DND-41 (cell line): ENCODE data around the gene OSBPL9.

Experiments
- ATAC-seq: fragments of 200-7000 bp; cut with Tn5 transposase; 3 replicates; pipeline ENCODE4 v1.9.1; 2021; ENCODE audit warnings: low read depth; ENCODE audit not compliant: insufficient read depth
- DNase-seq: peaks from one replicate; pipeline ENCODE4 v3.0.0-alpha.2; 2020
- H2AFZ ChIP-seq: 2 replicates; pipeline ENCODE4 v1.6.0; 2012; ENCODE audit warnings: low read depth, low read length
- H3K27ac ChIP-seq: 2 replicates; pipeline ENCODE4 v1.5.1; 2012; ENCODE audit warnings: low read length, inconsistent platforms
- H3K27me3 ChIP-seq: fragments of 200-600 bp; sonication (generic); 2 replicates; pipeline ENCODE4 v1.6.0; 2012; ENCODE audit warnings: low read length, mild to moderate bottlenecking, inconsistent platforms; ENCODE audit not compliant: insufficient read depth, poor library complexity
- H3K36me3 ChIP-seq: 2 replicates; pipeline ENCODE4 v1.5.1; 2012; ENCODE audit warnings: low read length, inconsistent platforms; ENCODE audit not compliant: insufficient read depth
- H3K4me1 ChIP-seq: 2 replicates; pipeline ENCODE4 v1.5.1; 2012; ENCODE audit warnings: mild to moderate bottlenecking, low read length; ENCODE audit not compliant: insufficient read depth
- H3K4me2 ChIP-seq: 2 replicates; pipeline ENCODE4 v1.6.0; 2012; ENCODE audit warnings: mild to moderate bottlenecking, moderate library complexity, low read length, inconsistent platforms; ENCODE audit not compliant: insufficient read depth
- H3K4me3 ChIP-seq, 2 experiments: fragments of 200-600 bp in 1 of 2; shearing (Covaris generic) in 1 of 2; 2 replicates each; pipeline ENCODE4 v1.5.1; 2012 to 2016; ENCODE audit warnings: inconsistent platforms in 2 of 2, low read length in 2 of 2, mild to moderate bottlenecking in 2 of 2, low read depth in 1 of 2, moderate library complexity in 1 of 2
- H3K79me2 ChIP-seq: 2 replicates; pipeline ENCODE4 v1.6.0; 2012; ENCODE audit warnings: low read length, inconsistent platforms; ENCODE audit not compliant: insufficient read depth
- H3K9ac ChIP-seq: 2 replicates; pipeline ENCODE4 v1.6.0; 2012; ENCODE audit warnings: low read depth, mild to moderate bottlenecking, inconsistent platforms, low read length, moderate library complexity
- H3K9me3 ChIP-seq: 2 replicates; pipeline ENCODE4 v1.5.1; 2012; ENCODE audit warnings: low read length, moderate library complexity, mild to moderate bottlenecking, inconsistent platforms; ENCODE audit not compliant: insufficient read depth, severe bottlenecking
- H4K20me1 ChIP-seq: 2 replicates; pipeline ENCODE4 v1.6.0; 2012; ENCODE audit warnings: low read length; ENCODE audit not compliant: insufficient read depth
- CTCF ChIP-seq: IDR thresholded peaks from 2 replicates; pipeline ENCODE4 v1.5.1; 2012; ENCODE audit warnings: borderline replicate concordance, low read length, moderate library complexity, mild to moderate bottlenecking; ENCODE audit not compliant: poor library complexity, severe bottlenecking; ENCODE audit errors: extremely low read depth
- EZH2 ChIP-seq: IDR thresholded peaks from 3 replicates; pipeline ENCODE4 v1.6.1; 2012; ENCODE audit warnings: borderline replicate concordance, low read depth, mild to moderate bottlenecking, moderate library complexity, low read length, inconsistent platforms; ENCODE audit not compliant: severe bottlenecking

OSBPL9 gene

GRCh38 chr1:51592711-51593110 lies 24.2 kb upstream of the OSBPL9 start:
- H3K4me1 ChIP-seq, result no peaks in the 10 kb centered on the region
- no peak for TF ChIP-seq EZH2
- no peak for TF ChIP-seq CTCF
- ATAC-seq (no peak), DNase-seq (no peak)
- H3K9ac ChIP-seq, result no peak overlapping the region
- no peaks in the 10 kb centered on the region for H3K79me2 ChIP-seq
- H3K9me3 ChIP-seq, result no peaks in the 10 kb centered on the region
- H3K4me3 ChIP-seq, result no peak overlapping the region
- H3K4me2 ChIP-seq, result no peak overlapping the region
- H4K20me1 ChIP-seq, result no peaks in the 10 kb centered on the region
- H3K36me3 ChIP-seq, result no peaks in the 10 kb centered on the region
- H3K27ac ChIP-seq, result no peak overlapping the region
- no peak overlapping the region for H2AFZ ChIP-seq
- H3K27me3 ChIP-seq, result no peaks in the 10 kb centered on the region

DNA sequence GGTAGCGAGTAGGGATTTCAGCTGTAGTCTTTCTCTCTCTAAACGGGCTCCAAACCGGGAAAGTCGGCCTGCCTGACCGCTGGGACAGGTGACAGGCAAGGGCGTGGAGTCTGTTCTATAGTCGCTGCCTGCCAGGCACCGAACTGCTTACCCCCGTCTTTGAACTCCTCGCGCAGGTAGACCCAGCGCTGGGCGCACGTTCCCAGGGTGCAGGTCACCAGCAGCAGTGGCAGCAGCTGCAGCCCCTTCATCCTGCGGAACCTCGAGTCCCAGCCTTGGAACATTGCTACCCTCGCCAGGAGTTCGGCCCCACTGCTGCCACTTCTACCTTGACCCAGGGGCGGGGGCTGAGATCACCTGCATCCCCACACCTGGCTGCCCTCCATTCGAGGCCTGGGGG lies 22.2 kb upstream of the OSBPL9 start:
- no peak overlapping the region for H3K27ac ChIP-seq
- H3K27me3 ChIP-seq, result no peaks in the 10 kb centered on the region
- H3K9me3 ChIP-seq, result no peaks in the 10 kb centered on the region
- H3K79me2 ChIP-seq, result no peaks in the 10 kb centered on the region
- no peaks in the 10 kb centered on the region for H3K36me3 ChIP-seq
- no peaks in the 10 kb centered on the region for H3K4me1 ChIP-seq
- no peak overlapping the region for H3K4me3 ChIP-seq
- H4K20me1 ChIP-seq, result no peaks in the 10 kb centered on the region
- DNase-seq (no peak), ATAC-seq (no peak)
- no peak overlapping the region for H3K4me2 ChIP-seq
- TF ChIP-seq CTCF, result no peak
- TF ChIP-seq EZH2, result no peak
- no peak overlapping the region for H3K9ac ChIP-seq
- no peak overlapping the region for H2AFZ ChIP-seq

DNA sequence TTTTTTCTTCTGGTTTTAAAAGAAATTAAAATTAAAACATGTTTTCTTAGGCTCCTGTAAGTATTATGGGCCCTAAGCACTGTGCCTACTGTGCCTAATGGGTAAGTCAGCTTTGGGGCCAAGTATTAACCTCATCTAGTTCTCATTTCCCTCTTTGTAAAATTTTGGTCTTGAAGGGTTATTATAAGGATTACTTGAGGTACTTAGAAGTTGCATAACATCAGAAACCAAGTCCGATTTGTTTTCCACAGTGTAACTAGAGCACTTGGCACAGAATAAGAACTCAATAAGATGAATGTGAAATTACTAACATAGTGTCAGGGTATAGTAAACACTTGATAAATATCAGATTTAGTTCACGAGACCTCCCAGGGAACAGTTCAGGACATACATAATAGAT lies 16.4 kb upstream of the OSBPL9 start:
- Histone ChIP-seq H3K27ac (no peak overlapping the region), H4K20me1 (no peaks in the 10 kb centered on the region), H3K9ac (no peak overlapping the region), H3K36me3 (no peaks in the 10 kb centered on the region), H2AFZ (no peak overlapping the region), H3K27me3 (no peaks in the 10 kb centered on the region), H3K4me2 (no peak overlapping the region), H3K9me3 (no peaks in the 10 kb centered on the region), H3K79me2 (no peaks in the 10 kb centered on the region), H3K4me1 (no peaks in the 10 kb centered on the region), H3K4me3 (no peak overlapping the region)
- TF ChIP-seq EZH2 (no peak), CTCF (no peak)
- ATAC-seq, result no peak
- DNase-seq, result no peak

GRCh38 chr1:51600965-51601364 lies 15.9 kb upstream of the OSBPL9 start:
- H3K36me3 ChIP-seq, result no peaks in the 10 kb centered on the region
- H3K9me3 ChIP-seq, result no peaks in the 10 kb centered on the region
- no peaks in the 10 kb centered on the region for H3K27me3 ChIP-seq
- no peak for ATAC-seq
- no peaks in the 10 kb centered on the region for H3K79me2 ChIP-seq
- no peak overlapping the region for H3K4me3 ChIP-seq
- no peak overlapping the region for H3K9ac ChIP-seq
- no peak overlapping the region for H2AFZ ChIP-seq
- no peak overlapping the region for H3K4me2 ChIP-seq
- H3K27ac ChIP-seq, result no peak overlapping the region
- no peak for DNase-seq
- no peaks in the 10 kb centered on the region for H4K20me1 ChIP-seq
- TF ChIP-seq EZH2, result no peak
- TF ChIP-seq CTCF, result no peak
- no peaks in the 10 kb centered on the region for H3K4me1 ChIP-seq
